Measurements from ENCODE around the gene MLX.

MLX gene

GRCh38 chr17:42566883-42567573 lies at the start of gene MLX:
Gene MLX, plus strand, starts transcription at chr17:42567100. Its CDS starts 25 bp downstream, at chr17:42567125.
- DNase-seq: peak; percentile 81 to 87

GRCh38 chr17:42517516-42517915 lies 49.4 kb upstream of the MLX start:
- peak; percentile 79 to 88 for DNase-seq

GRCh38 chr17:42518046-42518754 lies 48.7 kb upstream of the MLX start:
- no peak for DNase-seq

- DNase-seq: no peak
Observed at GRCh38 chr17:42518755-42519545, 48.0 kb upstream of the MLX start.

- DNase-seq: no peak
Observed at GRCh38 chr17:42519546-42520491, 47.1 kb upstream of the MLX start.

- no peak for DNase-seq
Observed at GRCh38 chr17:42520540-42520951, 46.4 kb upstream of the MLX start.

- DNase-seq: no peak
Observed at GRCh38 chr17:42521036-42521435, 45.9 kb upstream of the MLX start.

- DNase-seq: no peak
Observed at GRCh38 chr17:42521666-42522262, 45.1 kb upstream of the MLX start.

- DNase-seq: no peak
Observed at GRCh38 chr17:42522263-42522790, 44.6 kb upstream of the MLX start.

- DNase-seq: no peak
Observed at GRCh38 chr17:42522798-42523278, 44.1 kb upstream of the MLX start.

GRCh38 chr17:42525221-42525620 lies 41.7 kb upstream of the MLX start:
- DNase-seq: no peak

GRCh38 chr17:42526031-42526444 lies 40.9 kb upstream of the MLX start:
- no peak for DNase-seq

GRCh38 chr17:42527932-42528331 lies 39.0 kb upstream of the MLX start:
- no peak for DNase-seq

- no peak for DNase-seq
Observed at GRCh38 chr17:42529061-42529460, 37.8 kb upstream of the MLX start.

- no peak for DNase-seq
Observed at GRCh38 chr17:42530952-42531454, 35.9 kb upstream of the MLX start.

- DNase-seq: peak in 1 of 2 experiments; percentile 25
Observed at GRCh38 chr17:42531455-42532354, 35.2 kb upstream of the MLX start.

GRCh38 chr17:42535155-42536047 lies 31.5 kb upstream of the MLX start:
- DNase-seq: no peak

- DNase-seq: peak; percentile 66 to 67
Observed at GRCh38 chr17:42536048-42536371, 30.9 kb upstream of the MLX start, which contains the start of gene NAGLU. Gene NAGLU, plus strand, starts transcription at chr17:42536241. Its CDS starts 32 bp downstream, at chr17:42536273.
